NCI-H82 (cell line): ENCODE data around the gene FLYWCH2.

ENCODE experiments used
- DNase-seq: peaks from one replicate; lab custom pipeline; 2025; lab: John Stamatoyannopoulos, UW

FLYWCH2 gene

DNA sequence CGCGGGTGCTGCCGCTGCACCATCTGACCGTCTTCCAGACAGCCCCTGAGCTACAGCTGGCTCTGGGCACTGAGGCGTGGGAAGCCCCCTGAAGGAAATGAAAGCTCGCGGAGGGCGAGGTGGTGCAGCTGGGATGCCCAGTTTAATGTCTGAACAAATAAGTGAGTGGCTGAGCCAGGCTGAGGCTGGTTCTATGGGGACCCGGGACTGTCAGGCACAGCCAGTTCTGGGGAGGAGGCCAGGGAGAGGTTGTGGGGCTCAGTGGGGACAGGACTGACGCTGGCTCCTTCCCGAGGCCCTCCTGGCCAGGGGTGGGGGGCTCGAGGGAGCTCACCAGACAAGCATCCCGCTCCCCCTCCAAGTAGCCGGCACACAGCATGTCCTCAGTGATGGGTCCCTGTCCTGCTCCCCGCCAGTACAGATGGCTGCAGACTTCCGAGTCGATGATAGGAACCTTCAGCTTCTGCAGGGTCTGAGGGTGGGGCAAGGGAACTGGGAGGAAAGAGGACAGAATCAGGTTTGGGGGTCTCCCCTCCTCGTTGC is 29.4 kb upstream of the FLYWCH2 start:
- DNase-seq: no peak

DNA sequence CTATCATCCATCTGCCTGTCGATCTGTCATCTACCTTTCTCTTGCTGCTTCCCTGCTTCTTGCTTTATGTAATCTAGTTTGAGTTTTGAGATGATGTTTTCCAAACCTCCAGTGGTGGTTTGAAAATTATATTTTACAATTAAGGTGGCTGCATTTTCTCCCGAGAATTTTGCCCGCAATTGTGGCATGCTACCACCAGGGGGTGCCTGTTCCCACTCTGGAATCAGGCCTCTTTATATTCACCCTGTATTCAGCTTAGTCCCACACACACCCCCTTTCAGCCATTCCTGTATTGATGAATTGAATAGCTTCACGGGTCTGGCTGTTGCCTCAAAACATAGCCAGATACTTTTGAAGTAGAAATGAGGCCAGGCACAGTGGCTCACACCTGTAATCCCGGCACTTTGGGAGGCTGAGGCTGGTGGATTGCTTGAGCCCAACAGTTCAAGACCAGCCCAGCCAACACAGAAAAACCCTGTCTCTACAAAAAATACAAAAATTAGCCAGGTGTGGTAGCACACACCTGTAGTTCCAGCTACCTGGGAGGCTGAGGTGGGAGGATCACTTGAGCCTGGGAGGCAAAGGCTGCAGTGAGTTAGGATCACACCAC is 28.2 kb upstream of the FLYWCH2 start:
- peak; percentile 50 for DNase-seq

- no peak for DNase-seq
Observed at GRCh38 chr16:2855536-2855935, 27.5 kb upstream of the FLYWCH2 start.

GRCh38 chr16:2856061-2856670 is 26.8 kb upstream of the FLYWCH2 start:
- DNase-seq: peak; percentile 36

DNA sequence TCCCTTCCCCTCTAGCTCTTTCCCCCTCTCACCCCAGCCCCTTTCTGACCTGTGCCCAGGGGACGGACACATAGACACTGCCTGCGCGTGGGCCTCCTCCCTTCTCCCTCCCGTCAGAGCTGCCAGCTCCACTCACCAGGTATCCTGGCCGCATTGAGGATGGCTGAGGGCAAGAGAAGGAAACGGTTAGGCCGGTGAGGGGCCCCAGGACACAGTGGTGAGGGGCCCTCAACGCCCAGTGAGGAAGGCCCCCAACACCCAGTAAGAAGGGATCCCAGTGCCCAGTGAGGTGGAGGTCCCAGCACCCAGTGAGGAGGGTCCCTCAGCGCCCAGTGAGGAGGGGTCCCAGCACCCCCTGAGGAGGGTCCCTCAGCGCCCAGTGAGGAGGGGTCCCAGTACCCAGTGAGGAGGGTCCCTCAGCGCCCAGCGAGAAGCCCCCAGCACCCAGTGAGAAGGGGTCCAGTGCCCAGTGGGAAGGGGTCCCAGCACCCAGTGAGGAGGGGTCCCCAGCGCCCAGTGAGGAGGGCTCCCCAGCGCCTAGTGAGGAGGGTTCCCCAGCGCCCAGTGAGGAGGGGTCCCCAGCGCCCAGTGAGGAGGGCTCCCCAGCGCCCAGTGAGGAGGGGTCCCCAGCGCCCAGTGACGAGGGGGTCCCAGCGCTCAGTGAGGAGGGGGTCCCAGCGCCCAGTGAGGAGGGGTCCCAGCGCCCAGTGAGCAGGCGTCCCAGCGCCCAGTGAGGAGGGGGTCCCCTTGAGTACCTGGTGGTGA is 26.1 kb upstream of the FLYWCH2 start:
- DNase-seq: no peak

- no peak for DNase-seq
Observed at GRCh38 chr16:2857451-2858244, 25.4 kb upstream of the FLYWCH2 start, which contains the start of gene PRSS22. Gene PRSS22 (minus strand): TSS chr16:2858170. CDS start chr16:2858104, 66 bp downstream.

GRCh38 chr16:2858245-2859025 is 24.6 kb upstream of the FLYWCH2 start:
- peak; percentile 16 for DNase-seq

DNA sequence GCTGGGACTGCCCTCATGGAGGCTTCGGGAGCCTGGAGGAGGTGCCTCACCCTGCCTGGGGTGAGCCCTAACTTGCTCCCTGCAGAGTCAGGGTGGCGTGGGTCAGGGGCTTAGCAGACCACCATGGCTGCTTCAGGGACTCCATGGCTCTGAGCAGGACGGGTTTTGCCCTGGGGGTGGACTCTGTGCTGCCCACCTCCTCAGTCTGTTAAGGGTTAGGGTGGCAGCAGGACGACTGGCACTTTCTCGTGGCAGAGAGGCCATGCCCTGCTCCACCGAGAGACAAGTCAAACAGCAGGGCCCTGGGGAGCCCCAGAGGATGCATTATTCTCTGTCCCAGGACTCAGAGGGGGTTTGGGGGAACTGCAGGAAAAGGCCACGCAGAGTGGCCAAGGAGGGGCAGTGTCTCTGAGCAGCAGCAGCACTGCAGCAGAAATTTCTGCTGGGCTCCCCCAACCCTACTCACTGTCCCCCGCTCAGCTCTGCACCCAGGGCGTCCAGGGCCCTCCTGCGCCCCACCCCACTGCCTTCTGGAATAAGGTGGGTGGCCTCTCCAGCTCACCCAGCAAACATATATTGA is 23.2 kb upstream of the FLYWCH2 start:
- no peak for DNase-seq

- no peak for DNase-seq
Observed at GRCh38 chr16:2860826-2861567, 22.0 kb upstream of the FLYWCH2 start.

DNA sequence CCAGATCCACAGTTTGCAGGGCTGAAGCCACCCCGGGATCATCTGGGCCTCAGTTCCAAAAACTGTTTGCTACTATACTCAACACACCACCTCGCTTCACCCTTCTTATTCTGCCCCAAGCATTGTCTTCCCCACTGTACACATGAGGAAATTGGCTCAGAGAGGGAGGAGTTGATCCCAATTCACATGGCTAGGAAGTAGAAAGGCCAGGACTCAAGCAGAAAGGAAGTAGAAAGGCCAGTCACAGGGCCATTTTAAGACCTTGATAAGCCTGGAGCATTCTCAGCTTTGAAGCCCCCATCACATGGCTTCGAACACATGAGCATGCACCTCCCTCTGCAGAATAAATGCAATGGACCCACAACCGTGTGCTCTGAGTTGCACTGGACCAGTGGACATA is 17.4 kb upstream of the FLYWCH2 start:
- no peak for DNase-seq

GRCh38 chr16:2866431-2866830 is 16.6 kb upstream of the FLYWCH2 start:
- DNase-seq: no peak

DNA sequence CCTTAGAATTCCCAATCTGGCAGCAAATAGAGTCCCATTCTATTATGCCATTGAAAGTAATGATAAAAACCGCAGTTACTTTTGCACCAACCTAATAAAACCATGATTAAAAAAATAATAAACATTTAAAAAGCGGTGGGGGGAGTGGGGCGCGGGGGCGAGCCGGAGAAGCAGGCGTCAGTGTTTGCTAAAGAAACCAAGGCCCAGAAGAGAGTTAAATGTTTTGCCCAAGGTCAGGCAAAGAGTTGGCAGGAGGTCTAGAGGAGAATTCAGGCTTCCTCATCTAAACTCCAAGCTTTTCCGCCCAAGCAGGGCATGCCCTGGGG is 15.4 kb upstream of the FLYWCH2 start:
- no peak for DNase-seq

DNA sequence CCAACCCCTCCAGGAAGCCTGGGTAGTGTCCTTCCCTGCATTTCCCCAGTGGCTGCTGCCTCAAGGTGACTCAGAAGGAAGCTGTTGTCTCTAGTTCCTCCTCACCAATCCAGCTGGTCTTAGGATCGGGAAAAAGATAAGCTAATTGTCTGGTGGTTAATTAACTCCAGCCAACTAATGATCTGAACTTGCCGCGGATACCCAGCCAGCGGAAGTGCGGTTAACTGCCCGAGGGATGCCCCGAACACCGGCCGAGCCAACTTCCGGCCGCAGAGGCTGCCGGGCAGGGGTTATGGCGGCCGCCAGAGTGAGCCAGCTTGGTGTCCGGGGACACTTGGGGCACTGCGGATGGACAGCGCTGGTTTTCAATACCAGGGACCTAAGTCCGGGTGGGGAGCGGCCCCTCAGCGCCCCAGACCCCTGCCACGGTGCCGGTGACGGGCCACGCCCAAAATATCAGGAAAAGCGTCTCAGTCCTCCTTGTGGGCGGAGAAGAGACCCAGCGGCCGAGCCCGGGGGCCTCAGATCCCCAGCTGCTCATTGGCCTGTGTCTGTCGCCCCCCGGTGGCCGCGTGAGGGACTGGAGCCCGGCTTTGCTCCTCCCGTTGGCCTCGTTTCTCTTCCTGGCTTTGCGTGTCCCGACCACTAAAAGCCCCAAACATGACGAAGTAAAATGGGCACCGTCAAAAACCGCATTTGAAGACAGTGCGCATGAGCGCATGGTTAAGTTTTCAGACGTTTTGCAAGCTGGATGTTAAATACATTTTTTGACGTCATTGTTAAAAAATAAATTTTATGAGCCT is 14.8 kb upstream of the FLYWCH2 start:
- DNase-seq: peak; percentile 94

DNA sequence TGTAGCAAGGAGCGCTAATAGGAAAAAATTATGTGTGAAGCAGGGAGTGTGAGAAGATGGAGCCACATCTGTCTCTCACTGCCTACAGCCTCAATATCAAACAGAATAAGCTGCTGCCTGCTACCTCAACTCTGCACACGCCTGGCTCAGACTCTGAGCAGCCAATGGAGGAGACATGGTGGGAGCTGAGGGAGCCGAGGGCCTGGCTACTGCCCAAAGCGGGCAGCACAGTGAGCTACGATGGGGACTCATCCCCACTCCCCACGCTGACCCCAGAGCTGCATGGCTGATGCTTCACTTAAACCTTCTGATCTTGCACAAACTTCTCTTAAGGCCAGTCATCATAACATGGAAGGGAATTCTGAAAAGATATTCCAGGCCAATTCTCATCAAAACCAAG is 11.1 kb upstream of the FLYWCH2 start:
- no peak for DNase-seq

GRCh38 chr16:2874032-2874911 is 8.7 kb upstream of the FLYWCH2 start:
- peak; percentile 43 for DNase-seq

DNA sequence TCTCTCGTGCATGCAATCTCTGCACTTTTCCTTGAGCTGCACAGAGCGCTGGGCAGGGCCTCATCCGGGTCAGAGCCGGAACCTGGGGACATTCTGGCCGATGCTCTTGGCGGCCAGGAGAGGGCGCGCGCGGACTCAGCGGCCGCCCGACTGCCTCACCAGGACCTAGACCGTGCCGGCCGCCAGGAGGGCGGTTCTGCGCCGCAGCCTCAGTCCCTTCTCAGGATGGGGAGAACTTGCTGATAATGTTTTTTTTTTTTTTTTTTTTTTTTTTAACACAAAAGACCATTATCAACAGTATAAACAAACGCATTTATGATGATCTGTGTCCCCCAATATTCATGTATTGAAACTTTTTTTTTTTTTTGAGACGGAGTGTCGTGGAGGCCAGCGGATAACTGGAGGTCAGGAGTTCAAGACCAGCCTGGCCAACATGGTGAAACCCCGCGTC is 8.1 kb upstream of the FLYWCH2 start:
- DNase-seq: peak; percentile 85

DNA sequence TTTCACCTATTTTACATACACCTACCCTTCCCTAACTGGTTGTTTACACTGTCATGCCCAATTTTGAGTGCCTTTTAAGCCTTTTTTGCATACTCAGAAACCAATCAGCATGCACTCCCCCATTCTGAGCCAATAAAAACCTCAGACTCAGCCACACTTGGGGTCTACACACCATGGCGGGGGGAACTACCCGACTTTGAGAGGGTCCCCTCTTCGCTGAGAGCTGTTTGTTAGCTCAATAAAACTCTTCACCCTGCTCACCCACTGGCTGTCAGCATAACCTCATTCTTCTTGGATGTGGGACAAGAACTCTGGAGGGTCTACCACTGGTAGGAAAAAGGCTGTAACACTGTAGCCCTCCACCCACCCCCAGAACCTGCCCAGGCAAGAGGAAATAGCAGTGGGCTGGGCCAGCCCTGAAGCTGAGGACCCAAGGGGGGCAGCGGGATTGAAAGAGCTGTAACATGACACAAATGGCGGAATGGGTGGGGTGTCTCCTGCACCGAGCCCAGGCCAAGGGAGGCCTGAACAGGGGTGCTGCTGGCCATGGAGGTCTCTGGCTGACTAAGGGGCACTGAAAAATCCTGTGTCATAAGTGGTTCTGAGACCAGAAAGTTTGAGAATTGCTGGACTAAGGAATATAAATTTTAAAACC is 3.0 kb upstream of the FLYWCH2 start:
- DNase-seq: no peak
